GM12865 (cell line): ENCODE data around the gene TMEM267.

Experiments
- DNase-seq: peaks from one replicate; pipeline ENCODE4 v3.0.0; 2010; ENCODE audit warnings: low read depth
- H3K4me3 ChIP-seq: 2 replicates; pipeline ENCODE4 v1.5.1; 2011; ENCODE audit warnings: mild to moderate bottlenecking, low read depth, low read length, control low read depth
- TF ChIP-seq, protein P1 (sequence below): IDR thresholded peaks from 2 replicates; pipeline ENCODE4 v1.5.1; 2011; ENCODE audit warnings: low read length, control low read depth, low read depth, inconsistent platforms; ENCODE audit not compliant: insufficient read depth; ENCODE audit errors: missing control alignments

The TMEM267 gene

DNA sequence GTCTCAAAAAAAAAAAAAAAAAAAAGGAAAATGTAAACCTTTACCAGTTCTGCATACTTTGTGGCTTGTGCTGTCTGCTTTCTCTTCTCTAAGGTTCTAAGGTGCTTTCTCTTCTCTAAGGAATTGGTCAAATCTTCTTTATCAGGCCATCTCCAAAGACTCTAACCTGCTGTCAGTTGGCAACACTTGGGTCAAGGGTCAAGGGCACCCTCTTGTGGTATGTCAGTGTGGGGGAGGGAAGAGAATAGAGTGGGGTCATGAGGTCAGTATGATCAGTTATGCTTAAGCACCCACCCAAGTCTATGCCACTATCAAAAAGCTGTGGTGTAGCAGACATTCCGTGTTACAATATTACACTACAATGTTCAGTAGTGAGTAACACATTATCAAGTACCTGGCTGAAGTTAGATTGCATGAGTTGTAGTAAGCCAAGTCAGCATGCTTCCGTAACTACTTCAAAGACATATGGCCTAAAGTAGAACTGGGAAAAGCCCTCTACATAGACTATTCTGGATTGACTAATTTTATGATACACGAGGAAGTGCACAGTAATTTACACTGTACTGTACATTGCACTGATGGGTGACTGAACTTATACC lies 46.5 kb downstream of the TMEM267 start:
- no peak for DNase-seq
- H3K4me3 ChIP-seq, result no peak overlapping the region
- TF ChIP-seq, protein P1, sequence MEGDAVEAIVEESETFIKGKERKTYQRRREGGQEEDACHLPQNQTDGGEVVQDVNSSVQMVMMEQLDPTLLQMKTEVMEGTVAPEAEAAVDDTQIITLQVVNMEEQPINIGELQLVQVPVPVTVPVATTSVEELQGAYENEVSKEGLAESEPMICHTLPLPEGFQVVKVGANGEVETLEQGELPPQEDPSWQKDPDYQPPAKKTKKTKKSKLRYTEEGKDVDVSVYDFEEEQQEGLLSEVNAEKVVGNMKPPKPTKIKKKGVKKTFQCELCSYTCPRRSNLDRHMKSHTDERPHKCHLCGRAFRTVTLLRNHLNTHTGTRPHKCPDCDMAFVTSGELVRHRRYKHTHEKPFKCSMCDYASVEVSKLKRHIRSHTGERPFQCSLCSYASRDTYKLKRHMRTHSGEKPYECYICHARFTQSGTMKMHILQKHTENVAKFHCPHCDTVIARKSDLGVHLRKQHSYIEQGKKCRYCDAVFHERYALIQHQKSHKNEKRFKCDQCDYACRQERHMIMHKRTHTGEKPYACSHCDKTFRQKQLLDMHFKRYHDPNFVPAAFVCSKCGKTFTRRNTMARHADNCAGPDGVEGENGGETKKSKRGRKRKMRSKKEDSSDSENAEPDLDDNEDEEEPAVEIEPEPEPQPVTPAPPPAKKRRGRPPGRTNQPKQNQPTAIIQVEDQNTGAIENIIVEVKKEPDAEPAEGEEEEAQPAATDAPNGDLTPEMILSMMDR, result no peak

- no peak overlapping the region for H3K4me3 ChIP-seq
- no peak for DNase-seq
- TF ChIP-seq, protein P1, result no peak
Observed at GRCh38 chr5:43433382-43433781, 50.3 kb downstream of the TMEM267 start.

DNA sequence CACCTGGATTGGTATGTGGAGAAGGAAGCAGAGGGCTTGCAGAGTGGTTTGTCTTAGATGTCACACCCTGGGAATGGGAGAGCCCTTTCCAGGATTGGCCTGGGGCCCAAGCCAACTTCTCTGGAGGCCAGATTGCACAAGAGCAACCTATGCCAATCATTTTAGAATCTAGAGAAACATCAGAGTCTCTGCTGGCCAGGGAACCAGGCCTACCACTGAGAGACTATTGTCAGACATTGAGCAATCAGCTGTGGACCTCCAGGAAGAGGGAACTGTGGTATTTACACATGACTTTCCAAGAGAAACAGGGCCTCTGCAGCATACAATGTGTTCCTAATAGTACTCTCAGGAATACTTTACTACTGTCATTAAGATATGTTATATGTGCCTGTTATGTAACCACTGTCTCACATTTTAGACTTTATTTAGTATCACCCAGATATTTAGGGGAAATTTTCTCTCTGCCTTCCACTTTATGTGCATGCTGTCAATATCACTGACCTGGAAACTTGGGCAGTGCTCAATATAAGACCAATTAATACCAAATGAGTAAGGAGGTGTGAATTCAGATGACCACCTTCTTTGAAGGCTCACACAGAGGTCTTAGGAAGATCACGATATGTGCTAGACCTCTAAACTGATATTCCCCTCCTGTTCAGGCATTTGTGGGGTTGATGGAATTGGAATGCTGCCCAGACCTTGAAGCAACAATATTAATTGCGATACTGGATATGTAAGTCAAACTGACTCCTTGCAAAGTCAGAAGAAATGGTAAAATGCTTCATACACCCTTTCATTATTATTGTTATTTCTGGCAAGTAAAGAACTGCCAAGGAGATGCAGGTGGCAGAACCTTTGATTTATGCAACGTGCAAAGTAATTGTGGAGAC lies 50.9 kb downstream of the TMEM267 start:
- no peak for DNase-seq
- H3K4me3 ChIP-seq, result no peak overlapping the region
- TF ChIP-seq, protein P1, result no peak

GRCh38 chr5:43429706-43430105 lies 54.0 kb downstream of the TMEM267 start:
- TF ChIP-seq, protein P1, result no peak
- no peak overlapping the region for H3K4me3 ChIP-seq
- no peak for DNase-seq

- TF ChIP-seq, protein P1, result no peak
- H3K4me3 ChIP-seq, result no peak overlapping the region
- DNase-seq, result no peak
Observed at GRCh38 chr5:43429016-43429415, 54.6 kb downstream of the TMEM267 start.

GRCh38 chr5:43427306-43427705 lies 56.4 kb downstream of the TMEM267 start:
- TF ChIP-seq, protein P1, result no peak
- H3K4me3 ChIP-seq, result no peak overlapping the region
- DNase-seq, result no peak
